NCI-H524 treated with DMSO at 0.1 percent for 48 hours (cell line): ENCODE data around the gene STK32B.
"Not testable (repeated sequence)": the region's sequence is repeated elsewhere in the genome, so short reads cannot be mapped to it uniquely, and the experiment has no call there.

Experiments used
- DNase-seq: peaks from one replicate; lab custom pipeline; 2025; lab: John Stamatoyannopoulos, UW

The STK32B gene

GRCh38 chr4:5030927-5031326 lies 20.4 kb upstream of the STK32B start:
- no peak for DNase-seq

- no peak for DNase-seq
Measured at GRCh38 chr4:5032813-5033212, 18.5 kb upstream of the STK32B start.

GRCh38 chr4:5033281-5033841 lies 17.9 kb upstream of the STK32B start:
- no peak for DNase-seq

- no peak for DNase-seq
Measured at GRCh38 chr4:5034206-5034605, 17.1 kb upstream of the STK32B start.

GRCh38 chr4:5036239-5036638 lies 15.0 kb upstream of the STK32B start:
- no peak for DNase-seq

GRCh38 chr4:5037553-5038551 lies 13.4 kb upstream of the STK32B start:
- DNase-seq = no peak

GRCh38 chr4:5039800-5040199 lies 11.5 kb upstream of the STK32B start:
- no peak for DNase-seq

- no peak for DNase-seq
Measured at GRCh38 chr4:5040856-5041620, 10.2 kb upstream of the STK32B start.

- DNase-seq = no peak
Measured at GRCh38 chr4:5041699-5042098, 9.6 kb upstream of the STK32B start.

- no peak for DNase-seq
Measured at GRCh38 chr4:5043579-5043978, 7.7 kb upstream of the STK32B start.

GRCh38 chr4:5044341-5044740 lies 6.9 kb upstream of the STK32B start:
- no peak for DNase-seq

- no peak for DNase-seq
Measured at GRCh38 chr4:5045097-5045496, 6.2 kb upstream of the STK32B start.

GRCh38 chr4:5048721-5049120 lies 2.6 kb upstream of the STK32B start:
- no peak for DNase-seq

GRCh38 chr4:5050520-5051277 lies 581 bp upstream of the STK32B start:
- peak; percentile 24 for DNase-seq

GRCh38 chr4:5052204-5052702 lies 973 bp downstream of the STK32B start:
- DNase-seq = no peak

- DNase-seq = no peak
Measured at GRCh38 chr4:5052726-5053425, 1.6 kb downstream of the STK32B start.

- DNase-seq = no peak
Measured at GRCh38 chr4:5054532-5054931, 3.3 kb downstream of the STK32B start.

- no peak for DNase-seq
Measured at GRCh38 chr4:5055411-5055810, 4.1 kb downstream of the STK32B start.

GRCh38 chr4:5066101-5066500 lies 14.8 kb downstream of the STK32B start:
- peak; percentile 57 for DNase-seq

GRCh38 chr4:5066968-5067367 lies 15.7 kb downstream of the STK32B start:
- DNase-seq = not testable (repeated sequence)

GRCh38 chr4:5067908-5068307 lies 16.6 kb downstream of the STK32B start:
- no peak for DNase-seq
